Body of pancreas (tissue), 4 donors: ENCODE measurements around the gene KLF7. TPM values are rescaled to one million over a fixed set of nuclear protein-coding genes. Genes with fewer than 3 reads are reported as not detected.

Source experiments
- ATAC-seq: fragments of 150-250 bp; one replicate; pipeline ENCODE4 v1.9.1; 2016
- DNase-seq, 4 donors: peaks; one replicate each; pipeline ENCODE4 v3.0.0-alpha.2; 2019
- H3K27ac ChIP-seq, 4 donors: fragments of 200-600 bp; sonication (generic); 1 replicate in 3 of 4; 2 replicates in 1 of 4; pipeline versions ENCODE4 v1.5.1 to v1.6.1; 2016 to 2019; ENCODE audit warnings: mild to moderate bottlenecking in 1 of 4, mixed read lengths in 1 of 4, moderate library complexity in 1 of 4
- H3K27me3 ChIP-seq, 2 donors: fragments of 200-600 bp; sonication (generic); one replicate each; pipeline ENCODE4 v1.6.0; 2016; ENCODE audit warnings: mild to moderate bottlenecking in 1 of 2
- H3K36me3 ChIP-seq, 2 donors: fragments of 200-600 bp; sonication (generic); replicated peaks in 1 of 2; 2 replicates each; pipeline ENCODE4 v1.5.1; 2016; ENCODE audit warnings: low read depth in 2 of 2; ENCODE audit not compliant: insufficient read depth in 1 of 2
- H3K4me1 ChIP-seq: fragments of 200-600 bp; sonication (generic); one replicate; pipeline ENCODE4 v1.6.0; 2016
- H3K4me3 ChIP-seq, 2 donors: fragments of 200-600 bp; sonication (generic); 1 replicate in 1 of 2; 2 replicates in 1 of 2; pipeline ENCODE4 v1.5.1; 2016 to 2019
- H3K9me3 ChIP-seq, 3 donors: fragments of 200-600 bp; sonication (generic); 1 replicate in 2 of 3; 2 replicates in 1 of 3; pipeline ENCODE4 v1.5.1; 2016
- POLR2A ChIP-seq, 3 donors: fragments of 450-650 bp; IDR thresholded peaks; one replicate each; pipeline ENCODE4 v1.6.1; 2016; ENCODE audit warnings: antibody characterized with exemption in 3 of 3, mild to moderate bottlenecking in 2 of 3
- WGBS, 2 donors: methylation state at CpG; one replicate each; pipeline ENCODE4 v1.1.5; 2017; 5-methylcytosine and 5-hydroxymethylcytosine counted together
- intact Hi-C: fragments of 100-400 bp; cut with DNase I; formaldehyde crosslinking; loops from one replicate; pipeline ENCODE4 v1.15.1; 2023
- total RNA-seq, 2 donors: library from RNA; depleted of rRNA; stranded (reverse); fragments of >200 nt; gene quantifications; one replicate each; pipeline ENCODE4 v1.1.0, GENCODE V29; 2016
- TF ChIP-seq, protein P1 (sequence below), 7 experiments: fragments of 450-650 bp in 4 of 7; fragments of 200-600 bp in 3 of 7; sonication (generic) in 3 of 7; IDR thresholded peaks; one replicate each; pipeline ENCODE4 v1.5.1; 2016 to 2019; ENCODE audit warnings: antibody characterized with exemption in 7 of 7

The KLF7 gene
- total RNA-seq, 2 donors from 2014 or later = 4.6 to 9.3 TPM

DNA sequence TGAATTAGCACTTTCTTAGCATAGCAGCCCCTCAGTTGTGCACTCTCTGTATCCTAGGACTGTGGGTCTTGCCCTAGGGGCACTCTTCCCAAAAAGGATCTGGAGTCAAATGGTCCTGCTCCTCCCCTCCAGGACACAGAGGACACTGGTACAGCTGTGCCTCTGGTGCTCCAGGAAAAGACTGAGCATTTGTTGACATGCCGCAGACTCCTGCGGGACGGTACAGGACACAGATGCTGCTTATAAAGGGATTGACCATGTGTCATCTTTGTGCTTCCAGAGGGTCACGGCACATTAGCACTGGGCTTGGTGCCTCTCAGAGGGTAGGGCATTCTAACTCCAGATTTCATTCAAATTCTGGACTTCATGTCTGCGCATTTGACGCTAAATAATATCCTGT lies 110.5 kb downstream of the KLF7 start:
- Histone ChIP-seq H3K4me3 (no peak overlapping the region), H3K27me3 (no peaks in the 10 kb centered on the region), H3K27ac (no peak overlapping the region), H3K4me1 (no peaks in the 10 kb centered on the region), H3K36me3 (no peaks in the 10 kb centered on the region), H3K9me3 (no peaks in the 10 kb centered on the region)
- DNase-seq = no peak
- intact Hi-C loops = no loop called here
- ATAC-seq = no peak
- 83 to 86% methylated on average over 6 of the region's 6 CpGs for WGBS, 2 donors
- TF ChIP-seq, protein P1, sequence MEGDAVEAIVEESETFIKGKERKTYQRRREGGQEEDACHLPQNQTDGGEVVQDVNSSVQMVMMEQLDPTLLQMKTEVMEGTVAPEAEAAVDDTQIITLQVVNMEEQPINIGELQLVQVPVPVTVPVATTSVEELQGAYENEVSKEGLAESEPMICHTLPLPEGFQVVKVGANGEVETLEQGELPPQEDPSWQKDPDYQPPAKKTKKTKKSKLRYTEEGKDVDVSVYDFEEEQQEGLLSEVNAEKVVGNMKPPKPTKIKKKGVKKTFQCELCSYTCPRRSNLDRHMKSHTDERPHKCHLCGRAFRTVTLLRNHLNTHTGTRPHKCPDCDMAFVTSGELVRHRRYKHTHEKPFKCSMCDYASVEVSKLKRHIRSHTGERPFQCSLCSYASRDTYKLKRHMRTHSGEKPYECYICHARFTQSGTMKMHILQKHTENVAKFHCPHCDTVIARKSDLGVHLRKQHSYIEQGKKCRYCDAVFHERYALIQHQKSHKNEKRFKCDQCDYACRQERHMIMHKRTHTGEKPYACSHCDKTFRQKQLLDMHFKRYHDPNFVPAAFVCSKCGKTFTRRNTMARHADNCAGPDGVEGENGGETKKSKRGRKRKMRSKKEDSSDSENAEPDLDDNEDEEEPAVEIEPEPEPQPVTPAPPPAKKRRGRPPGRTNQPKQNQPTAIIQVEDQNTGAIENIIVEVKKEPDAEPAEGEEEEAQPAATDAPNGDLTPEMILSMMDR (IDR thresholded peaks at IDR 0.05) = no peak
- no peak for TF ChIP-seq POLR2A (IDR thresholded peaks at IDR 0.05)

DNA sequence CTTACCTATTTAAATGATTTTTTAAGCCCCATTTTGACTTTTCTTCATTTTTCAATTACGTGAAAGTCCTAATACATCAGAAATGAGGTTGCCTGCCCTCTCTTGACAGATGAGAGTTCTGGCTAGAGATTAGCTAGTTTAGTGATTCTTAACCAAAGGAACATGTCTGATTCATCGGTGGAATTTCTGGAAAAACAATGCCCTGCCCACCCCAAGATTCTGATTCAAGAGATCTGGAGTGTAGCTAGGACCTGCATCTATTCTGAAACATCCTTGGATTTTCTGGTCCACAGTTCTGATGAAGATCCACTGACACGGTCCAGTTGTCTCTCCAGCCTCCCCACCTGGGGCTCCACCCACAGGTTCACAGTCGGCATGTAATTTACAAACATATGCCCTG lies 111.2 kb downstream of the KLF7 start:
- Histone ChIP-seq H3K4me1 (no peaks in the 10 kb centered on the region), H3K9me3 (no peaks in the 10 kb centered on the region), H3K36me3 (no peaks in the 10 kb centered on the region), H3K27me3 (no peaks in the 10 kb centered on the region), H3K4me3 (no peak overlapping the region), H3K27ac (no peak overlapping the region)
- DNase-seq (no peak), ATAC-seq (no peak)
- no peak for TF ChIP-seq POLR2A (IDR thresholded peaks at IDR 0.05)
- TF ChIP-seq, protein P1 (IDR thresholded peaks at IDR 0.05) = no peak
- intact Hi-C loops = no loop called here
- 59 to 61% methylated on average over 4 of the region's 4 CpGs for WGBS, 2 donors

DNA sequence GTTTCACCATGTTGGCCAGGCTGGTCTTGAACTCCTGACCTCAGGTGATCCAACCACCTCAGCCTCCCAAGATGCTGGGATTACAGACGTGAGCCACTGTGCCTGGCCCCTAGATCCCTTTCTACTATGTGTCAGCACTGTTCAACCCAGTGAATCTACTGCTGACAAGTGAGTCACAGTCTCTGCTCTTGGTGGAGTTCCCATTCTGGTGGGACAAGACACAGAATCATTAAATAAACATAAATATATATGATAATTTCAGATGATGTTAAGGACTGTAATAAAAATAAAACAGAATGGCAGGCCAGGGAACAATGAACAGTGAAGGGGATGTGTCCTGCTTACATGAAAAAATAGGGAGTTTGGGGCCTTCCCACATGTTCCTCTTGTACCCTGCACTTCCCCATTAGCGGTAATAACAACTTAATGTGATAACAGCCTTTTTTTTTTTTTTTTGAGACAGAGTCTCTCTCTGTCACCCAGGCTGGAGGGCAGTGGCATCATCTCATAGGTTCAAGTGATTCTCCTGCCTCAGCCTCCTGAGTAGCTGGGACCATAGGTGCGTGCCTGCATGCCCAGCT lies 114.3 kb downstream of the KLF7 start:
- intact Hi-C loops = no loop called here
- DNase-seq = no peak
- TF ChIP-seq, protein P1 (IDR thresholded peaks at IDR 0.05) = no peak
- TF ChIP-seq POLR2A (IDR thresholded peaks at IDR 0.05) = no peak
- Histone ChIP-seq H3K27ac (no peak overlapping the region), H3K27me3 (no peaks in the 10 kb centered on the region), H3K9me3 (no peaks in the 10 kb centered on the region), H3K4me1 (no peaks in the 10 kb centered on the region), H3K4me3 (no peak overlapping the region), H3K36me3 (no peaks in the 10 kb centered on the region)
- no peak for ATAC-seq
- WGBS, 2 donors = 66 to 69% methylated on average over 3 of the region's 3 CpGs

DNA sequence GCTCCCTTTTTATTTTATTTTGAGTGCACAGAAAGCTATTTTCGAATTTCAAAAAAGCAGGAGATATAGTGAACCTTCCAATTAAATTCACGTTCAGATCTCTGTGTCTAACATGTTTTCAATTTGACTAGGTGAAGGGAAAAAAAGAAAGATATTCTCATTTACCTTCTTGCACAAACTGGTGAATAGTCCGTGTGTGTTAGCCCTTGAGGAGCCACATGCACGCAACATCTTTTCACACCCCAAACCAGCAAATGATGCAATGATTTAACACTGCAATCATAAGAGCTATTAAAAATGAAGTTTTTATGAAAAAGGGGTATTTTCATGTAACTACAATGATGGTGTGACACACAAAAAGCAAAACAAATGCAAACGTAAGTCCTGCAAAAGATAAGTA lies 116.6 kb downstream of the KLF7 start:
- intact Hi-C loops = no loop called here
- ATAC-seq = no peak
- H3K27ac ChIP-seq = no peak overlapping the region
- no peaks in the 10 kb centered on the region for H3K36me3 ChIP-seq
- H3K4me1 ChIP-seq = no peaks in the 10 kb centered on the region
- H3K27me3 ChIP-seq = no peaks in the 10 kb centered on the region
- no peak for DNase-seq
- no peak for TF ChIP-seq POLR2A (IDR thresholded peaks at IDR 0.05)
- TF ChIP-seq, protein P1 (IDR thresholded peaks at IDR 0.05) = no peak
- 48 to 51% methylated on average over 5 of the region's 5 CpGs for WGBS, 2 donors
- no peaks in the 10 kb centered on the region for H3K9me3 ChIP-seq
- no peak overlapping the region for H3K4me3 ChIP-seq

DNA sequence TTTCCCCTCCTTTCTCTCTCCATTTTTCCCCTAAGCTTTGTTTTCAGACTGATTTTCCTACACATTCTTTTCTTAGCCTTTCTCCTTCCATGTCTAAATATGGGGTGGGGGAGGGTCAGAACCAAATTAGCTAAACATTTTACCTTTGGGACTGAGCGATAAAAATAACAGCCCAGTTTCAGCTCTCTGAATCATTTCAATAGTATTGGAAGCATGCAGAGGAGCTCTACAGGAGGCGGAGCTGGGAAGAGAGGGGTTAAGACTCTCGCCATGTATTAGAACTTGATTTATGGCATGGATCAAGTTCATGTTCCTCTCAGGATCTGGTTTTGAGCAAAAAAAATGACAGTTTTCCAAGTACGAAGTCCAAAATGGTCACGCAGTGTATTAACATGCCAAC lies 117.3 kb downstream of the KLF7 start:
- H3K4me1 ChIP-seq = no peaks in the 10 kb centered on the region
- H3K4me3 ChIP-seq = no peak overlapping the region
- H3K9me3 ChIP-seq = no peaks in the 10 kb centered on the region
- DNase-seq (no peak), ATAC-seq (no peak)
- intact Hi-C loops = no loop called here
- no peaks in the 10 kb centered on the region for H3K27me3 ChIP-seq
- H3K27ac ChIP-seq = no peak overlapping the region
- no peaks in the 10 kb centered on the region for H3K36me3 ChIP-seq
- TF ChIP-seq, protein P1 (IDR thresholded peaks at IDR 0.05) = no peak
- TF ChIP-seq POLR2A (IDR thresholded peaks at IDR 0.05) = no peak
- WGBS, 2 donors = 46 to 58% methylated on average over 5 of the region's 5 CpGs
